Type B pancreatic cell (in vitro differentiated cells): ENCODE measurements around the gene CHCHD6. TPM values are rescaled to one million over a fixed set of nuclear protein-coding genes. Genes with fewer than 3 reads are reported as not detected.

Experiments used
- DNase-seq: peaks from one replicate; pipeline ENCODE4 v3.0.0; 2021; ENCODE audit warnings: mixed read lengths; ENCODE audit not compliant: unreplicated experiment; ENCODE audit errors: extremely low spot score
- H3K27ac Mint-ChIP-seq: 2 replicates; pipeline ENCODE4 v1.8.0; 2021; ENCODE audit warnings: mild to moderate bottlenecking, mixed read lengths
- H3K27me3 Mint-ChIP-seq: 2 replicates; pipeline ENCODE4 v1.8.0; 2021; ENCODE audit warnings: mixed read lengths
- H3K36me3 Mint-ChIP-seq: 2 replicates; pipeline ENCODE4 v1.8.0; 2021; ENCODE audit warnings: mixed read lengths
- H3K4me1 Mint-ChIP-seq: one replicate; pipeline ENCODE4 v1.8.0; 2021; ENCODE audit warnings: mixed read lengths; ENCODE audit not compliant: unreplicated experiment
- H3K4me3 Mint-ChIP-seq: 2 replicates; pipeline ENCODE4 v1.8.0; 2021; ENCODE audit warnings: mild to moderate bottlenecking, mixed read lengths
- H3K9me3 Mint-ChIP-seq: 2 replicates; pipeline ENCODE4 v1.8.0; 2021; ENCODE audit warnings: mixed read lengths
- total RNA-seq: library from RNA; stranded (reverse); gene quantifications from 2 replicates; pipeline ENCODE4 v1.2.1, GENCODE V29; 2021; ENCODE audit warnings: low replicate concordance
- TF ChIP-seq, protein P1 (sequence below): fragments of 200-600 bp; sonication (generic); conservative IDR thresholded peaks from 2 replicates; pipeline ENCODE4 v1.5.0; 2021; ENCODE audit warnings: antibody characterized with exemption, mild to moderate bottlenecking

The CHCHD6 gene
- total RNA-seq, 1 donor from 2014 or later = 17.5 TPM

DNA sequence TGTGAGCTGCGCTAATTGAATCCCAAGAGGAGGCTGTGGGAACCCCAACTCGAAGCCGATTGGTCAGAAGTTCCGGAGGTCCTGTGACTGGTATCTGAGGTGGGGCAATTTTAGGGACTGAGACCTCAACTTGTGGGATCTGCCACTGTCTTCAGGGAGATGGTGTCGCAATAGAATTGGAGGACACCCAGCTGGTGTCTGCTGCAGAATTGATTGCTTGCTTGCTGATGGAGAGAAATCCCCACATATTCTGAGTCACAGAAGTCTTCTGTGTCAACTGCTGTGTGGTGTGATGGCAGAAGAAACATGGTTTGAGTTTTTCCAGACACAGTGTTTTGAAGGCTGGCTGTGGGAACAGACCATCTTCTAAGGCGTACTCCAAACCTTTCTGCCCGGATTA is 179.2 kb downstream of the CHCHD6 start:
- H3K4me3 Mint-ChIP-seq = no peak overlapping the region
- no peaks in the 10 kb centered on the region for H3K36me3 Mint-ChIP-seq
- H3K27me3 Mint-ChIP-seq = no peaks in the 10 kb centered on the region

DNA sequence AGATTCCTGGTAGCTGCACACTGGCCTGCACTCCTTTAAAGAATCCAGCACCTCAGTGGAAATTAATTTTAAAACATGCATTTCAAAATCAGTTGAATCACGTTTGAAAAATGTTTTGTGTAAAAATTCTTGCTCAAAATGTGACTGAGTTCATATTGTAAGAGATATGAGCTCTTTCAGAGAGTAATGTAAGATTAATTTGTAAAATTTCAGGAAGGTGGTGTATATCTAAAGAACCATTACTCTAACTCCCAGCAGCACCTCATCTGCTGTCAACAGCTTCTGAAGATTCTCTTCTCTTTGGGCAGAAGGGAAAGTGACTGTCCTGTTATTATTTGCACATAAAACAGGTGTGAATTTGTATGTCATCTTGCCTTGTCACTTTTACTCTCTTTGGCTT is 181.4 kb downstream of the CHCHD6 start:
- no peak overlapping the region for H3K27ac Mint-ChIP-seq
- TF ChIP-seq, protein P1, sequence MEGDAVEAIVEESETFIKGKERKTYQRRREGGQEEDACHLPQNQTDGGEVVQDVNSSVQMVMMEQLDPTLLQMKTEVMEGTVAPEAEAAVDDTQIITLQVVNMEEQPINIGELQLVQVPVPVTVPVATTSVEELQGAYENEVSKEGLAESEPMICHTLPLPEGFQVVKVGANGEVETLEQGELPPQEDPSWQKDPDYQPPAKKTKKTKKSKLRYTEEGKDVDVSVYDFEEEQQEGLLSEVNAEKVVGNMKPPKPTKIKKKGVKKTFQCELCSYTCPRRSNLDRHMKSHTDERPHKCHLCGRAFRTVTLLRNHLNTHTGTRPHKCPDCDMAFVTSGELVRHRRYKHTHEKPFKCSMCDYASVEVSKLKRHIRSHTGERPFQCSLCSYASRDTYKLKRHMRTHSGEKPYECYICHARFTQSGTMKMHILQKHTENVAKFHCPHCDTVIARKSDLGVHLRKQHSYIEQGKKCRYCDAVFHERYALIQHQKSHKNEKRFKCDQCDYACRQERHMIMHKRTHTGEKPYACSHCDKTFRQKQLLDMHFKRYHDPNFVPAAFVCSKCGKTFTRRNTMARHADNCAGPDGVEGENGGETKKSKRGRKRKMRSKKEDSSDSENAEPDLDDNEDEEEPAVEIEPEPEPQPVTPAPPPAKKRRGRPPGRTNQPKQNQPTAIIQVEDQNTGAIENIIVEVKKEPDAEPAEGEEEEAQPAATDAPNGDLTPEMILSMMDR = no peak
- no peaks in the 10 kb centered on the region for H3K9me3 Mint-ChIP-seq
- no peaks in the 10 kb centered on the region for H3K36me3 Mint-ChIP-seq
- DNase-seq = no peak
- no peak overlapping the region for H3K4me3 Mint-ChIP-seq
- H3K27me3 Mint-ChIP-seq = no peaks in the 10 kb centered on the region
- peaks cover 6% of the 10 kb centered on the region for H3K4me1 Mint-ChIP-seq

More for the DNA sequence above, 179.2 kb downstream of the CHCHD6 start:
- Mint-ChIP-seq H3K9me3 (no peaks in the 10 kb centered on the region), H3K4me1 (peaks cover 4% of the 10 kb centered on the region), H3K27ac (no peak overlapping the region)
- no peak for DNase-seq
- TF ChIP-seq, protein P1 = no peak

DNA sequence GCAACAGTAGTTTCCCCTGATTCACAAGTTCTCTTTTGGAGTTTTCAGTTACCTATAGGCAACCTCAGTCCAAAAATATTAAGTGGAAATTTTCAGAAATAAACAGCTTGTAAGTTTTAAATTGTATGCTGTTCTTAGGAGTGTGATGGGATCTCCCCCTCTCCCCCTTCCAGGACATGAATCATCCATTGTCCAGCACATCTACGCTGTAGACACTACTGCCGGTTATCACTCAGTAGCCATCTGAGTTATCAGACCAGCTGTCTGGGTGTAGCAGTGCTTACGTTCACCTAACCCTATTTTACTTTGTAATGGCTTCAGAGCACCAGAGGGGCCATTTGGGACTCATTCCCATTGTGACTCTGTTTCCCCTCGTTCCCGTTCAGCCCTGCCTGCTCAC is 182.2 kb downstream of the CHCHD6 start:
- Mint-ChIP-seq H3K36me3 (peaks cover 4% of the 10 kb centered on the region), H3K27me3 (no peaks in the 10 kb centered on the region), H3K9me3 (no peaks in the 10 kb centered on the region), H3K4me1 (peaks cover 6% of the 10 kb centered on the region), H3K27ac (no peak overlapping the region), H3K4me3 (no peak overlapping the region)
- no peak for DNase-seq
- TF ChIP-seq, protein P1 = no peak

DNA sequence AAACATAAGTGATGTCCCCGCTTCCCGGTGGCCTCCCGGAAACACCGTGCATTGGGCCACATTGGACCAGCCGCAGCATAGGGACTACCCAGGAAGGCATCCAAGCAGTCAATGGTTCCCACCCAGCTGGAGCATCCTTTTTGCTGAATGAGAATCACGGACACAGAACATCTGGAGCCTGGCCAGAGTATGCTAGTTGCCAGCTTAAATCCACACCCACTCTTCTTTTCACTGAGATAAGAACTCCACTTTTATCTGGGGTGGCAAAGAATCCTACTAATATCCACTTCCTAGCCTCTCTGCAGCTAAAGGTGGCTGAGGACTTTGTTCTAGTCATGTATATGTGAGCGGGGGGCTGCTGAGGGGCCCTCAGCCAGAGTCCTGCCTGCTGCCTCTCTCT is 183.6 kb downstream of the CHCHD6 start:
- H3K9me3 Mint-ChIP-seq = no peaks in the 10 kb centered on the region
- H3K27ac Mint-ChIP-seq = no peak overlapping the region
- peaks cover 4% of the 10 kb centered on the region for H3K36me3 Mint-ChIP-seq
- no peaks in the 10 kb centered on the region for H3K27me3 Mint-ChIP-seq
- no peak for DNase-seq
- no peak overlapping the region for H3K4me3 Mint-ChIP-seq
- H3K4me1 Mint-ChIP-seq = peaks cover 6% of the 10 kb centered on the region
- TF ChIP-seq, protein P1 = no peak

DNA sequence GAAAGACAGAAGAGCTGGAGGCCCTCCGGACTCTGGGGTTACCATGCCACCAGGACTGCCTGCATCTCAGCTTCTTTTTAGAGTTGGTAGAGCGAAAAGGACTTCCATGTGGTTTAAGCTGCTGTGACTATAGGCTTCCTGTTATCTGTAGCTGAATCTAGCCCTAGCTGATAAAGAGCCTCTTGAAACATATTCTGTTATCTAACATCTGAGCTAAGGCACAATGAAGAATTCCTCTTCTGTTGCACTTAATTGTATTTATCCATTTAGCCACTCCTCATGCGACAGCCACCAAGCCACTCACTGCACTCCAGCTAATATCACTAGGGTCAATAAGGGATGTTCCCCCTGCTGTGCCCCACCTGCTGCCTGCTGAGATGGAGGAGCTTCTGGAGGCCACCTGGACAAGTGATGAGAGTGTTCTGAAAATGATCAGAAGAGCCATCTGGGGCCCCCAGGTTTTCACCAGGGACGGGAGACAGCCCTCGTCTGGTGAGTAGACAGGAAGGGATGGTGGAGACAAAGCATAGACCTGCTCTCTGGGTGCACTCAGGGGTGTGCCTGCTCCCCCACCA is 184.2 kb downstream of the CHCHD6 start:
- no peaks in the 10 kb centered on the region for H3K9me3 Mint-ChIP-seq
- H3K27me3 Mint-ChIP-seq = no peaks in the 10 kb centered on the region
- TF ChIP-seq, protein P1 = no peak
- H3K27ac Mint-ChIP-seq = no peak overlapping the region
- peaks cover 4% of the 10 kb centered on the region for H3K36me3 Mint-ChIP-seq
- H3K4me1 Mint-ChIP-seq = peaks cover 8% of the 10 kb centered on the region
- DNase-seq = no peak
- no peak overlapping the region for H3K4me3 Mint-ChIP-seq
